ENCODE measurements around the gene DERA. TPM values are rescaled to one million over a fixed set of nuclear protein-coding genes. Genes with fewer than 3 reads are reported as not detected.

DERA gene
- total and polyA plus RNA-seq, 9 of the 15 experiments (the other 6 are each of a cell fraction or from before 2014, with no cell fraction given), result 5.5 to 15.5 (median 7.8) TPM

- H3K36me3 ChIP-seq (ENCODE audit: control insufficient read depth, insufficient read depth, low read length), result peaks cover 62% of the 10 kb centered on the region
- ChIA-PET POLR2A (no interaction called here), CTCF (ENCODE audit: low intra/inter-chr PET ratio) (no interaction called here)
- FAIRE-seq (no peak), DNase-seq (ENCODE audit: extremely low read depth in 1 of 4, low spot score in 3 of 4) (no peak), ATAC-seq (no peak)
- H3K4me1 ChIP-seq (replicated peaks in 1 of 2; ENCODE audit: control insufficient read depth in 2 of 2, insufficient read depth in 2 of 2, low read length in 2 of 2), result no peaks in the 10 kb centered on the region; a peak in 1 of 5 replicates
- H3K4me3 ChIP-seq, result no peak overlapping the region
- no peak overlapping the region for H3K4me2 ChIP-seq (ENCODE audit: insufficient read depth, low read length)
- H3K27me3 ChIP-seq (ENCODE audit: control insufficient read depth in 2 of 2, insufficient read depth in 2 of 2, low read length in 2 of 2), result no peaks in the 10 kb centered on the region
- peaks cover 6% of the 10 kb centered on the region for H4K20me1 ChIP-seq (replicated peaks; ENCODE audit: control insufficient read depth, insufficient read depth, low read length)
- WGBS (ENCODE audit: insufficient coverage, low coverage, missing lambda C conversion rate), result 75% methylated on average over 5 of the region's 5 CpGs
- BruUV-seq (replicated peaks), result no TSS peak
- peaks cover 4% of the 10 kb centered on the region for H3K9me1 ChIP-seq (ENCODE audit: control insufficient read depth, insufficient read depth, low read length)
- H3K9ac ChIP-seq (ENCODE audit: insufficient read depth in 1 of 2, low read depth in 2 of 2, low read length in 2 of 2), result no peak overlapping the region
- no peaks in the 10 kb centered on the region for H3K9me3 ChIP-seq (replicated peaks; ENCODE audit: control insufficient read depth, insufficient read depth, low read depth, low read length)
- H3K79me2 ChIP-seq (ENCODE audit: control insufficient read depth, insufficient read depth, low read length), result peaks cover 68% of the 10 kb centered on the region
- intact Hi-C loops (cut with micrococcal nuclease), result loop anchor here (10.0 kb wide), 1 partner anchor 542 kb away; no protein-coding TSS in a partner anchor
- in situ Hi-C loops (cut with MboI), result loop anchor here (25.0 kb wide), 1 partner anchor 1075 kb away; the partner anchor contains the start of genes C12orf60, SMCO3 and WBP11
- H3K27ac ChIP-seq (ENCODE audit: extremely low read depth, low read depth, low read length), result no peak overlapping the region
- no peak overlapping the region for H2AFZ ChIP-seq (ENCODE audit: low read depth, low read length)
- TF ChIP-seq SOX6 (IDR thresholded peaks at IDR 0.05), result no peak
- TF ChIP-seq, protein P1, sequence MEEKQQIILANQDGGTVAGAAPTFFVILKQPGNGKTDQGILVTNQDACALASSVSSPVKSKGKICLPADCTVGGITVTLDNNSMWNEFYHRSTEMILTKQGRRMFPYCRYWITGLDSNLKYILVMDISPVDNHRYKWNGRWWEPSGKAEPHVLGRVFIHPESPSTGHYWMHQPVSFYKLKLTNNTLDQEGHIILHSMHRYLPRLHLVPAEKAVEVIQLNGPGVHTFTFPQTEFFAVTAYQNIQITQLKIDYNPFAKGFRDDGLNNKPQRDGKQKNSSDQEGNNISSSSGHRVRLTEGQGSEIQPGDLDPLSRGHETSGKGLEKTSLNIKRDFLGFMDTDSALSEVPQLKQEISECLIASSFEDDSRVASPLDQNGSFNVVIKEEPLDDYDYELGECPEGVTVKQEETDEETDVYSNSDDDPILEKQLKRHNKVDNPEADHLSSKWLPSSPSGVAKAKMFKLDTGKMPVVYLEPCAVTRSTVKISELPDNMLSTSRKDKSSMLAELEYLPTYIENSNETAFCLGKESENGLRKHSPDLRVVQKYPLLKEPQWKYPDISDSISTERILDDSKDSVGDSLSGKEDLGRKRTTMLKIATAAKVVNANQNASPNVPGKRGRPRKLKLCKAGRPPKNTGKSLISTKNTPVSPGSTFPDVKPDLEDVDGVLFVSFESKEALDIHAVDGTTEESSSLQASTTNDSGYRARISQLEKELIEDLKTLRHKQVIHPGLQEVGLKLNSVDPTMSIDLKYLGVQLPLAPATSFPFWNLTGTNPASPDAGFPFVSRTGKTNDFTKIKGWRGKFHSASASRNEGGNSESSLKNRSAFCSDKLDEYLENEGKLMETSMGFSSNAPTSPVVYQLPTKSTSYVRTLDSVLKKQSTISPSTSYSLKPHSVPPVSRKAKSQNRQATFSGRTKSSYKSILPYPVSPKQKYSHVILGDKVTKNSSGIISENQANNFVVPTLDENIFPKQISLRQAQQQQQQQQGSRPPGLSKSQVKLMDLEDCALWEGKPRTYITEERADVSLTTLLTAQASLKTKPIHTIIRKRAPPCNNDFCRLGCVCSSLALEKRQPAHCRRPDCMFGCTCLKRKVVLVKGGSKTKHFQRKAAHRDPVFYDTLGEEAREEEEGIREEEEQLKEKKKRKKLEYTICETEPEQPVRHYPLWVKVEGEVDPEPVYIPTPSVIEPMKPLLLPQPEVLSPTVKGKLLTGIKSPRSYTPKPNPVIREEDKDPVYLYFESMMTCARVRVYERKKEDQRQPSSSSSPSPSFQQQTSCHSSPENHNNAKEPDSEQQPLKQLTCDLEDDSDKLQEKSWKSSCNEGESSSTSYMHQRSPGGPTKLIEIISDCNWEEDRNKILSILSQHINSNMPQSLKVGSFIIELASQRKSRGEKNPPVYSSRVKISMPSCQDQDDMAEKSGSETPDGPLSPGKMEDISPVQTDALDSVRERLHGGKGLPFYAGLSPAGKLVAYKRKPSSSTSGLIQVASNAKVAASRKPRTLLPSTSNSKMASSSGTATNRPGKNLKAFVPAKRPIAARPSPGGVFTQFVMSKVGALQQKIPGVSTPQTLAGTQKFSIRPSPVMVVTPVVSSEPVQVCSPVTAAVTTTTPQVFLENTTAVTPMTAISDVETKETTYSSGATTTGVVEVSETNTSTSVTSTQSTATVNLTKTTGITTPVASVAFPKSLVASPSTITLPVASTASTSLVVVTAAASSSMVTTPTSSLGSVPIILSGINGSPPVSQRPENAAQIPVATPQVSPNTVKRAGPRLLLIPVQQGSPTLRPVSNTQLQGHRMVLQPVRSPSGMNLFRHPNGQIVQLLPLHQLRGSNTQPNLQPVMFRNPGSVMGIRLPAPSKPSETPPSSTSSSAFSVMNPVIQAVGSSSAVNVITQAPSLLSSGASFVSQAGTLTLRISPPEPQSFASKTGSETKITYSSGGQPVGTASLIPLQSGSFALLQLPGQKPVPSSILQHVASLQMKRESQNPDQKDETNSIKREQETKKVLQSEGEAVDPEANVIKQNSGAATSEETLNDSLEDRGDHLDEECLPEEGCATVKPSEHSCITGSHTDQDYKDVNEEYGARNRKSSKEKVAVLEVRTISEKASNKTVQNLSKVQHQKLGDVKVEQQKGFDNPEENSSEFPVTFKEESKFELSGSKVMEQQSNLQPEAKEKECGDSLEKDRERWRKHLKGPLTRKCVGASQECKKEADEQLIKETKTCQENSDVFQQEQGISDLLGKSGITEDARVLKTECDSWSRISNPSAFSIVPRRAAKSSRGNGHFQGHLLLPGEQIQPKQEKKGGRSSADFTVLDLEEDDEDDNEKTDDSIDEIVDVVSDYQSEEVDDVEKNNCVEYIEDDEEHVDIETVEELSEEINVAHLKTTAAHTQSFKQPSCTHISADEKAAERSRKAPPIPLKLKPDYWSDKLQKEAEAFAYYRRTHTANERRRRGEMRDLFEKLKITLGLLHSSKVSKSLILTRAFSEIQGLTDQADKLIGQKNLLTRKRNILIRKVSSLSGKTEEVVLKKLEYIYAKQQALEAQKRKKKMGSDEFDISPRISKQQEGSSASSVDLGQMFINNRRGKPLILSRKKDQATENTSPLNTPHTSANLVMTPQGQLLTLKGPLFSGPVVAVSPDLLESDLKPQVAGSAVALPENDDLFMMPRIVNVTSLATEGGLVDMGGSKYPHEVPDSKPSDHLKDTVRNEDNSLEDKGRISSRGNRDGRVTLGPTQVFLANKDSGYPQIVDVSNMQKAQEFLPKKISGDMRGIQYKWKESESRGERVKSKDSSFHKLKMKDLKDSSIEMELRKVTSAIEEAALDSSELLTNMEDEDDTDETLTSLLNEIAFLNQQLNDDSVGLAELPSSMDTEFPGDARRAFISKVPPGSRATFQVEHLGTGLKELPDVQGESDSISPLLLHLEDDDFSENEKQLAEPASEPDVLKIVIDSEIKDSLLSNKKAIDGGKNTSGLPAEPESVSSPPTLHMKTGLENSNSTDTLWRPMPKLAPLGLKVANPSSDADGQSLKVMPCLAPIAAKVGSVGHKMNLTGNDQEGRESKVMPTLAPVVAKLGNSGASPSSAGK (IDR thresholded peaks at IDR 0.05), result no peak
- no peak for TF ChIP-seq THRB (CRISPR knock-in tag; conservative IDR thresholded peaks at IDR 0.05)
- TF ChIP-seq ZNF717 (CRISPR knock-in tag; IDR thresholded peaks at IDR 0.05), result no peak
- no peak for TF ChIP-seq CBX8 (IDR thresholded peaks at IDR 0.05; ENCODE audit: borderline replicate concordance, extremely low read depth, low read depth, low read length, poor library complexity, severe bottlenecking)
- TF ChIP-seq MCM3 (IDR thresholded peaks at IDR 0.05), result no peak
- TF ChIP-seq NCOR1 (IDR thresholded peaks at IDR 0.05), result no peak
- no peak for TF ChIP-seq RBBP5 (IDR thresholded peaks at IDR 0.05; ENCODE audit: borderline replicate concordance, insufficient read depth, low read length, poor library complexity, severe bottlenecking)
- TF ChIP-seq NCOA2 (IDR thresholded peaks at IDR 0.05; ENCODE audit: partially characterized antibody in 2 of 2), result no peak
Observed at GRCh38 chr12:15887043-15887817, 23.9 kb upstream of the DERA start.

All from K562 (cell line).